SK-N-SH (cell line): ENCODE results near the gene TRIM67.

Experiments used
- EP300 ChIP-seq, 2 experiments: IDR thresholded peaks; 2 replicates each; pipeline versions ENCODE4 v1.4.0 to v1.6.1; 2012; ENCODE audit warnings: borderline replicate concordance in 1 of 2, low read depth in 1 of 2, low read length in 1 of 2
- FOSL2 ChIP-seq: IDR thresholded peaks from 2 replicates; pipeline ENCODE4 v1.4.0; 2012; ENCODE audit warnings: low read depth, mild to moderate bottlenecking, moderate library complexity, borderline replicate concordance
- POLR2AphosphoS5 ChIP-seq: IDR thresholded peaks from 2 replicates; pipeline ENCODE4 v1.6.1; 2012; ENCODE audit warnings: low read depth, low read length
- RAD21 ChIP-seq: IDR thresholded peaks from 2 replicates; pipeline ENCODE4 v1.6.1; 2012; ENCODE audit warnings: mild to moderate bottlenecking, low read length
- REST ChIP-seq: IDR thresholded peaks from 2 replicates; pipeline ENCODE4 v1.6.1; 2012; ENCODE audit warnings: mild to moderate bottlenecking, low read depth, low read length, moderate library complexity
- SIN3A ChIP-seq: IDR thresholded peaks from 2 replicates; pipeline ENCODE4 v1.6.1; 2012; ENCODE audit warnings: low read depth, mild to moderate bottlenecking, low read length, moderate library complexity, borderline replicate concordance
- TCF12 ChIP-seq: IDR thresholded peaks from 2 replicates; pipeline ENCODE4 v1.4.0; 2012
- TF ChIP-seq, protein P1 (sequence below): IDR thresholded peaks from 2 replicates; pipeline ENCODE4 v1.4.0; 2012; ENCODE audit warnings: low read depth
- TF ChIP-seq, protein P2 (sequence below): fragments of 200-600 bp; sonication (generic); IDR thresholded peaks from 2 replicates; pipeline ENCODE4 v1.6.1; 2017; ENCODE audit warnings: antibody characterized with exemption, mild to moderate bottlenecking, moderate library complexity

- TF ChIP-seq POLR2AphosphoS5, result no peak
- TF ChIP-seq, protein P1, sequence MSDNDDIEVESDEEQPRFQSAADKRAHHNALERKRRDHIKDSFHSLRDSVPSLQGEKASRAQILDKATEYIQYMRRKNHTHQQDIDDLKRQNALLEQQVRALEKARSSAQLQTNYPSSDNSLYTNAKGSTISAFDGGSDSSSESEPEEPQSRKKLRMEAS, result no peak
- TF ChIP-seq, protein P2, sequence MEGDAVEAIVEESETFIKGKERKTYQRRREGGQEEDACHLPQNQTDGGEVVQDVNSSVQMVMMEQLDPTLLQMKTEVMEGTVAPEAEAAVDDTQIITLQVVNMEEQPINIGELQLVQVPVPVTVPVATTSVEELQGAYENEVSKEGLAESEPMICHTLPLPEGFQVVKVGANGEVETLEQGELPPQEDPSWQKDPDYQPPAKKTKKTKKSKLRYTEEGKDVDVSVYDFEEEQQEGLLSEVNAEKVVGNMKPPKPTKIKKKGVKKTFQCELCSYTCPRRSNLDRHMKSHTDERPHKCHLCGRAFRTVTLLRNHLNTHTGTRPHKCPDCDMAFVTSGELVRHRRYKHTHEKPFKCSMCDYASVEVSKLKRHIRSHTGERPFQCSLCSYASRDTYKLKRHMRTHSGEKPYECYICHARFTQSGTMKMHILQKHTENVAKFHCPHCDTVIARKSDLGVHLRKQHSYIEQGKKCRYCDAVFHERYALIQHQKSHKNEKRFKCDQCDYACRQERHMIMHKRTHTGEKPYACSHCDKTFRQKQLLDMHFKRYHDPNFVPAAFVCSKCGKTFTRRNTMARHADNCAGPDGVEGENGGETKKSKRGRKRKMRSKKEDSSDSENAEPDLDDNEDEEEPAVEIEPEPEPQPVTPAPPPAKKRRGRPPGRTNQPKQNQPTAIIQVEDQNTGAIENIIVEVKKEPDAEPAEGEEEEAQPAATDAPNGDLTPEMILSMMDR, result no peak
- TF ChIP-seq REST, result no peak
- no peak for TF ChIP-seq RAD21
- TF ChIP-seq SIN3A, result no peak
- TF ChIP-seq TCF12, result no peak
- no peak for TF ChIP-seq EP300 (IDR thresholded peaks at IDR 0.05; ENCODE audit: borderline replicate concordance in 1 of 2, low read depth in 1 of 2, low read length in 1 of 2)
- no peak for TF ChIP-seq FOSL2
These were observed 31.3 kb upstream of the TRIM67 start for GRCh38 chr1:231130544-231130943.
